HEK293 (cell line): ENCODE measurements around the gene GDAP2.

ENCODE experiments used
- HOXC10 ChIP-seq: sonication (generic); formaldehyde crosslinking; IDR thresholded peaks from 2 replicates; pipeline ENCODE4 v1.8.1; 2023; ENCODE audit warnings: mild to moderate bottlenecking, missing genetic modification reagents
- KLF7 ChIP-seq: fragments of 450-650 bp; formaldehyde crosslinking; IDR thresholded peaks from 2 replicates; pipeline ENCODE4 v1.5.1; 2016; ENCODE audit warnings: missing biosample characterization, missing genetic modification characterization, borderline replicate concordance
- WT1 ChIP-seq: fragments of 450-650 bp; formaldehyde crosslinking; IDR thresholded peaks from 2 replicates; pipeline ENCODE4 v1.5.1; 2016; ENCODE audit warnings: missing biosample characterization, missing genetic modification characterization
- ZBTB20 ChIP-seq: fragments of 450-650 bp; formaldehyde crosslinking; IDR thresholded peaks from 2 replicates; pipeline ENCODE4 v1.5.1; 2016; ENCODE audit warnings: missing biosample characterization, missing genetic modification characterization
- ZBTB21 ChIP-seq: fragments of 450-650 bp; formaldehyde crosslinking; IDR thresholded peaks from 2 replicates; pipeline ENCODE4 v1.5.1; 2017; ENCODE audit warnings: missing biosample characterization, missing genetic modification characterization
- ZNF324 ChIP-seq: fragments of 450-650 bp; formaldehyde crosslinking; IDR thresholded peaks from 2 replicates; pipeline ENCODE4 v1.5.1; 2016; ENCODE audit warnings: missing biosample characterization, missing genetic modification characterization
- ZNF350 ChIP-seq: fragments of 450-650 bp; formaldehyde crosslinking; IDR thresholded peaks from 2 replicates; pipeline ENCODE4 v1.5.0; 2017; ENCODE audit warnings: missing biosample characterization, mild to moderate bottlenecking, missing genetic modification characterization
- ZNF561 ChIP-seq: fragments of 450-650 bp; IDR thresholded peaks from 2 replicates; pipeline ENCODE4 v1.5.1; 2018; ENCODE audit warnings: missing biosample characterization, missing genetic modification characterization, borderline replicate concordance
- ZNF610 ChIP-seq: fragments of 450-650 bp; formaldehyde crosslinking; IDR thresholded peaks from 2 replicates; pipeline ENCODE4 v1.5.1; 2016; ENCODE audit warnings: missing biosample characterization, missing genetic modification characterization, borderline replicate concordance
- ZNF629 ChIP-seq: fragments of 450-650 bp; formaldehyde crosslinking; IDR thresholded peaks from 2 replicates; pipeline ENCODE4 v1.5.1; 2017; ENCODE audit warnings: missing biosample characterization, missing genetic modification characterization
- ZNF785 ChIP-seq: fragments of 450-650 bp; formaldehyde crosslinking; IDR thresholded peaks from 2 replicates; pipeline ENCODE4 v1.5.1; 2016; ENCODE audit warnings: missing biosample characterization, missing genetic modification characterization
- ZSCAN16 ChIP-seq: fragments of 450-650 bp; formaldehyde crosslinking; IDR thresholded peaks from 2 replicates; pipeline ENCODE4 v1.5.1; 2016; ENCODE audit warnings: missing biosample characterization, missing genetic modification characterization
- TF ChIP-seq, protein P1 (sequence below): fragments of 450-650 bp; formaldehyde crosslinking; IDR thresholded peaks from 2 replicates; pipeline ENCODE4 v1.5.1; 2016; ENCODE audit warnings: missing biosample characterization, missing genetic modification characterization
- TF ChIP-seq, protein P2 (sequence below): fragments of 450-650 bp; formaldehyde crosslinking; IDR thresholded peaks from 2 replicates; pipeline ENCODE4 v1.5.1; 2016; ENCODE audit warnings: missing biosample characterization, missing genetic modification characterization
- TF ChIP-seq, protein P3 (sequence below): fragments of 450-650 bp; formaldehyde crosslinking; IDR thresholded peaks from 2 replicates; pipeline ENCODE4 v1.5.1; 2017; ENCODE audit warnings: missing biosample characterization, missing genetic modification characterization
- TF ChIP-seq, protein P4 (sequence below): fragments of 450-650 bp; formaldehyde crosslinking; IDR thresholded peaks from 2 replicates; pipeline ENCODE4 v1.5.1; 2016; ENCODE audit warnings: missing biosample characterization, missing genetic modification characterization
- TF ChIP-seq, protein P5 (sequence below): fragments of 450-650 bp; formaldehyde crosslinking; IDR thresholded peaks from 2 replicates; pipeline ENCODE4 v1.5.1; 2016; ENCODE audit warnings: missing biosample characterization, missing genetic modification characterization, borderline replicate concordance

Gene GDAP2

DNA sequence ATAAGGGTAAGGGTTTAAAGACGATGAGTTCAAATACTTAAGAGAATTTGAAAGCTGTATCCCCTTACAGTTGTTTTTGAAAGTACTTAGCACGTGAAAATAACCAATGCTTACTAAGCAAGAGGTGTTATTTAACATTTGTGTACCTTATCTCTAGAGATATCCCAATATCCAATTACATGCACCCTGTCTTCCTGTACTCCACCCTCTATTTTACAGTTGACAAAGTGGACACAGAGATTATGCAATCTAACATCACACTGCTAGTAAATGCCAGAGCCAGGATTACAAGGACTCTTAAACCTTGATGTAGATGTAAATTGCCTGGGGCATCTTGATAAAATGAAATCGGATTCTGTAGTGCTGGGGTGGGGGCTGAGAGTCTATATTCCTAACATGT is 72.0 kb downstream of the GDAP2 start (continued):
- TF ChIP-seq, protein P1, sequence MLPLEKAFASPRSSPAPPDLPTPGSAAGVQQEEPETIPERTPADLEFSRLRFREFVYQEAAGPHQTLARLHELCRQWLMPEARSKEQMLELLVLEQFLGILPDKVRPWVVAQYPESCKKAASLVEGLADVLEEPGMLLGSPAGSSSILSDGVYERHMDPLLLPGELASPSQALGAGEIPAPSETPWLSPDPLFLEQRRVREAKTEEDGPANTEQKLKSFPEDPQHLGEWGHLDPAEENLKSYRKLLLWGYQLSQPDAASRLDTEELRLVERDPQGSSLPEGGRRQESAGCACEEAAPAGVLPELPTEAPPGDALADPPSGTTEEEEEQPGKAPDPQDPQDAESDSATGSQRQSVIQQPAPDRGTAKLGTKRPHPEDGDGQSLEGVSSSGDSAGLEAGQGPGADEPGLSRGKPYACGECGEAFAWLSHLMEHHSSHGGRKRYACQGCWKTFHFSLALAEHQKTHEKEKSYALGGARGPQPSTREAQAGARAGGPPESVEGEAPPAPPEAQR, result no peak
- peak; percentile 68 for TF ChIP-seq ZNF629 (tag by site-specific recombination)
- TF ChIP-seq ZBTB21 (tag by site-specific recombination), result no peak
- 0 out of 2 replicates have a peak, but pooled peaks have one; percentile 48 for TF ChIP-seq ZNF350
- TF ChIP-seq HOXC10 (CRISPR knock-in tag), result no peak
- TF ChIP-seq, protein P2, sequence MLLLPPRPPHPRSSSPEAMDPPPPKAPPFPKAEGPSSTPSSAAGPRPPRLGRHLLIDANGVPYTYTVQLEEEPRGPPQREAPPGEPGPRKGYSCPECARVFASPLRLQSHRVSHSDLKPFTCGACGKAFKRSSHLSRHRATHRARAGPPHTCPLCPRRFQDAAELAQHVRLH (tag by site-specific recombination), result peak; percentile 96
- TF ChIP-seq ZBTB20 (tag by site-specific recombination), result no peak
- TF ChIP-seq, protein P3, sequence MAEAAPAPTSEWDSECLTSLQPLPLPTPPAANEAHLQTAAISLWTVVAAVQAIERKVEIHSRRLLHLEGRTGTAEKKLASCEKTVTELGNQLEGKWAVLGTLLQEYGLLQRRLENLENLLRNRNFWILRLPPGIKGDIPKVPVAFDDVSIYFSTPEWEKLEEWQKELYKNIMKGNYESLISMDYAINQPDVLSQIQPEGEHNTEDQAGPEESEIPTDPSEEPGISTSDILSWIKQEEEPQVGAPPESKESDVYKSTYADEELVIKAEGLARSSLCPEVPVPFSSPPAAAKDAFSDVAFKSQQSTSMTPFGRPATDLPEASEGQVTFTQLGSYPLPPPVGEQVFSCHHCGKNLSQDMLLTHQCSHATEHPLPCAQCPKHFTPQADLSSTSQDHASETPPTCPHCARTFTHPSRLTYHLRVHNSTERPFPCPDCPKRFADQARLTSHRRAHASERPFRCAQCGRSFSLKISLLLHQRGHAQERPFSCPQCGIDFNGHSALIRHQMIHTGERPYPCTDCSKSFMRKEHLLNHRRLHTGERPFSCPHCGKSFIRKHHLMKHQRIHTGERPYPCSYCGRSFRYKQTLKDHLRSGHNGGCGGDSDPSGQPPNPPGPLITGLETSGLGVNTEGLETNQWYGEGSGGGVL (tag by site-specific recombination), result peak; percentile 78
- no peak for TF ChIP-seq ZSCAN16 (tag by site-specific recombination)
- TF ChIP-seq KLF7 (tag by site-specific recombination), result peak; percentile 86; the same call in 1 of the 2 replicates
- peak; percentile 49; the same call in 1 of the 2 replicates for TF ChIP-seq ZNF324 (tag by site-specific recombination)
- TF ChIP-seq ZNF561, result no peak; the same call in 1 of the 2 replicates
- TF ChIP-seq, protein P4, sequence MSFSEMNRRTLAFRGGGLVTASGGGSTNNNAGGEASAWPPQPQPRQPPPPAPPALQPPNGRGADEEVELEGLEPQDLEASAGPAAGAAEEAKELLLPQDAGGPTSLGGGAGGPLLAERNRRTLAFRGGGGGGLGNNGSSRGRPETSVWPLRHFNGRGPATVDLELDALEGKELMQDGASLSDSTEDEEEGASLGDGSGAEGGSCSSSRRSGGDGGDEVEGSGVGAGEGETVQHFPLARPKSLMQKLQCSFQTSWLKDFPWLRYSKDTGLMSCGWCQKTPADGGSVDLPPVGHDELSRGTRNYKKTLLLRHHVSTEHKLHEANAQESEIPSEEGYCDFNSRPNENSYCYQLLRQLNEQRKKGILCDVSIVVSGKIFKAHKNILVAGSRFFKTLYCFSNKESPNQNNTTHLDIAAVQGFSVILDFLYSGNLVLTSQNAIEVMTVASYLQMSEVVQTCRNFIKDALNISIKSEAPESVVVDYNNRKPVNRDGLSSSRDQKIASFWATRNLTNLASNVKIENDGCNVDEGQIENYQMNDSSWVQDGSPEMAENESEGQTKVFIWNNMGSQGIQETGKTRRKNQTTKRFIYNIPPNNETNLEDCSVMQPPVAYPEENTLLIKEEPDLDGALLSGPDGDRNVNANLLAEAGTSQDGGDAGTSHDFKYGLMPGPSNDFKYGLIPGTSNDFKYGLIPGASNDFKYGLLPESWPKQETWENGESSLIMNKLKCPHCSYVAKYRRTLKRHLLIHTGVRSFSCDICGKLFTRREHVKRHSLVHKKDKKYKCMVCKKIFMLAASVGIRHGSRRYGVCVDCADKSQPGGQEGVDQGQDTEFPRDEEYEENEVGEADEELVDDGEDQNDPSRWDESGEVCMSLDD (tag by site-specific recombination), result no peak
- TF ChIP-seq ZNF785 (tag by site-specific recombination), result no peak
- peak; percentile 70; the same call in 1 of the 2 replicates for TF ChIP-seq ZNF610 (tag by site-specific recombination)
- TF ChIP-seq WT1 (tag by site-specific recombination), result no peak
- TF ChIP-seq, protein P5, sequence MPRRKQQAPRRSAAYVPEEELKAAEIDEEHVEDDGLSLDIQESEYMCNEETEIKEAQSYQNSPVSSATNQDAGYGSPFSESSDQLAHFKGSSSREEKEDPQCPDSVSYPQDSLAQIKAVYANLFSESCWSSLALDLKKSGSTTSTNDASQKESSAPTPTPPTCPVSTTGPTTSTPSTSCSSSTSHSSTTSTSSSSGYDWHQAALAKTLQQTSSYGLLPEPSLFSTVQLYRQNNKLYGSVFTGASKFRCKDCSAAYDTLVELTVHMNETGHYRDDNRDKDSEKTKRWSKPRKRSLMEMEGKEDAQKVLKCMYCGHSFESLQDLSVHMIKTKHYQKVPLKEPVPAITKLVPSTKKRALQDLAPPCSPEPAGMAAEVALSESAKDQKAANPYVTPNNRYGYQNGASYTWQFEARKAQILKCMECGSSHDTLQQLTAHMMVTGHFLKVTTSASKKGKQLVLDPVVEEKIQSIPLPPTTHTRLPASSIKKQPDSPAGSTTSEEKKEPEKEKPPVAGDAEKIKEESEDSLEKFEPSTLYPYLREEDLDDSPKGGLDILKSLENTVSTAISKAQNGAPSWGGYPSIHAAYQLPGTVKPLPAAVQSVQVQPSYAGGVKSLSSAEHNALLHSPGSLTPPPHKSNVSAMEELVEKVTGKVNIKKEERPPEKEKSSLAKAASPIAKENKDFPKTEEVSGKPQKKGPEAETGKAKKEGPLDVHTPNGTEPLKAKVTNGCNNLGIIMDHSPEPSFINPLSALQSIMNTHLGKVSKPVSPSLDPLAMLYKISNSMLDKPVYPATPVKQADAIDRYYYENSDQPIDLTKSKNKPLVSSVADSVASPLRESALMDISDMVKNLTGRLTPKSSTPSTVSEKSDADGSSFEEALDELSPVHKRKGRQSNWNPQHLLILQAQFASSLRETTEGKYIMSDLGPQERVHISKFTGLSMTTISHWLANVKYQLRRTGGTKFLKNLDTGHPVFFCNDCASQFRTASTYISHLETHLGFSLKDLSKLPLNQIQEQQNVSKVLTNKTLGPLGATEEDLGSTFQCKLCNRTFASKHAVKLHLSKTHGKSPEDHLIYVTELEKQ (tag by site-specific recombination), result peak; percentile 57; the same call in 1 of the 2 replicates
